ENCODE results near the gene NAT14.
"Not testable (repeated sequence)": the region's sequence is repeated elsewhere in the genome, so short reads cannot be mapped to it uniquely, and the experiment has no call there.

- not testable (repeated sequence) for TF ChIP-seq CTCF (conservative IDR thresholded peaks at IDR 0.05; ENCODE audit: low read length); EZH2phosphoT487 (IDR thresholded peaks at IDR 0.05; ENCODE audit: borderline replicate concordance, low read depth, low read length)
Measured at GRCh38 chr19:55496820-55497219, 11.8 kb downstream of the NAT14 start.

Measured in OCI-LY7 (cell line).